ENCODE data around the gene CYSLTR2.

CYSLTR2 gene

GRCh38 chr13:48748681-48749080 is 95.0 kb downstream of the CYSLTR2 start:
- DNase-seq: no peak

- DNase-seq: no peak
These were observed 95.4 kb downstream of the CYSLTR2 start for GRCh38 chr13:48749144-48749543.

GRCh38 chr13:48749699-48750473 is 96.2 kb downstream of the CYSLTR2 start:
- DNase-seq: no peak

DNA sequence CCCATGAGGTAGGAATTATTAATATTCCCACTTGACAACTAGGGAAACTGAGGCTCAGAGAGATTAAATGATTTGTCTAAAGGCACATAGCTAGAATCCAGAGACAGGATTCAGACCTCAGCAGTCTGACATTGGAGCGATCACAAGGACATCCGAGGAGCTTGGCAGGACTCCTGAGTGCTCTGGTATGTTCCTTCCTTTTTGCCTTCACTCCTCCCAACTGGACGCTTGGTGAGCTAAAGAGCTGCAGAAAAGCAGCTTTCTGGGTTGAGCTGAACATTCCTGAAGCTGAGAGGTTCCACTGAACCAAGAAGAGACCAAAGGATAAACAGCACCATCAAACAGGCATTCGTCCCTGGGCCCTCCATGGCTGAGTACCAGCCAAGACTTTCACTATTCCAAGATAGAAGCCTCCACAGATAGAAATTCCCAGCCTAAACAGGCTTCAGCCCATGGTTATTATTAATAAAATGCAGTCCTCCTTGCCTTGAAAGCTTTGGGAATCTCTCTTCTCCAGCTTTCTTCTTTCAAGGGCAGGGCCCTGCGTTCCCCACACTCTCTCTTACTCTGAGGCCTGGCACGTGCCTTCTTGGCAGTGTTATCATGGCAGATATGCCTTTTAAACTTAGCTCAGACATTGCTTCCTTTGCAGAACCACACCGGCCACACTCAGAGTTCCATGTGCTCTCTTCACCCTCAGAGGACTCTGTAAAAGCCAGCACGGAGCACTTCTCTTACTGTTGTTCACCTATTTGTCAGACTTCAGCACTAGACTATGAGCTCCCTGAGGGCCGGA is 97.1 kb downstream of the CYSLTR2 start:
- no peak for DNase-seq

DNA sequence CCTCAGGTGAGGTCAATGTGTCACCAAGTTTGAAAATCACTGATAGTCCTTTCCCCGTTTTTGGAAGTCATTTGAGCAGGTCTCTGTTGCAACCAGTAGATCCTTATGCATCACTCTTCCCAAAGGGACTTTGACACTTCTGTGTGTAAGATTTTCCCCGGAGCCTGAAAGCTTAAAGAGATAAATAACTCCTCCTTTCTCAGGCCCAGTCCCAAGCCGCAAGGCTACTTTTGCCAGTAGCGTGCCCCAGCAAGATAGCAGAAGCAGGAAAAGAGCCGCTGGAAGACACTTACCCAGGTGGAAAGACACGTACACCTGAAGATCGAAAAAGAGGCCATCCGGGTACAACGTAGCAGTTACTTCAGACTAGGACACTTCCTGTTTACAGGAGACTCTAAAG is 106.9 kb downstream of the CYSLTR2 start:
- no peak for DNase-seq
